ENCODE measurements around the gene PRR30.
A peak's percentile ranks its signal among the peaks of the same experiment; 100 is the strongest.

PRR30 gene

DNA sequence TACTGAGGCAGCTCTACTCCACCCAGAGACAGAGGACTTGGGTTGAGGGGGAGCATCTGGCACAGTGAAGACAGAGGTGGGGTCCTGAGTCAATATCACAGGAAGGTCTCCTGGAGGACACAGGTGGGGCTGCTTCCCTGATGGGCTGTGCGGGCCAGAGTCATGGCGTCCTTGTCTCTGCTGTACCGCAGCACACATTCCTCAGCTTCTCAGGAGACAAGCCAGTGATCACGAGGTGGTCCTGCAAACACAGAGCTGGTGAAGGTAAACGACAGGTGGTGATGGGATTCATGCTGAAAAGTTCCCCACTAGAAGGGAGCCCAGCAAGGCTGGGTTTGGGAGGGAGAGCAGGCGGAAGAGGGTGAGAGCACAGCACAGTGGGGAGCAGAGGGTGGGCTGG, 19.3 kb upstream of the PRR30 start:
- in situ Hi-C loops (cut with MboI; ENCODE audit: low pct_unique_long_range_greater_than_20kb, low sequenced_read_pairs): no loop called here
- DNase-seq: no peak

DNA sequence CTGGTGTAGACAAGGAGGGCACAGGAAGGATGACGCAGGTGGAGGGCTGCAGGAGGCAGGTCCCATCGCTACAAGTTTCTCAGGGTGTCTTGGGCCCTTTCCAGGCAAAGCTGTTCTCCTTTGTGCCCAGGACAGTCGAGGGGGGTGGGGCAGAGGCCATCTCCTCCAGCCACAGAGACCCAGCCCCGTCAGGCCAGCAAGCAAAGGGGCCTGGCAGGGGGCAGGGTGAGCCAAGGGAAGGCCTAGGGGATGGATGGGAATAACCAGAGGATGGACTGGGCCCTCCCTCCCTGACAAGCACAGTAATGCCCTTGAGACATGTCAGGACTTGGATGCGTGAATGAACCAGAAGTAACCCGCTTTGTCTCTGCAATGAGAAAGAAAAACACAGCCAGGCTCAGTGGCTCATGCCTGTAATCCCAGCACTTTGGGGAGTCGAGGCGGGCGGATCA, 15.9 kb upstream of the PRR30 start:
- in situ Hi-C loops (cut with MboI; ENCODE audit: low pct_unique_long_range_greater_than_20kb, low sequenced_read_pairs): no loop called here
- no peak for DNase-seq

DNA sequence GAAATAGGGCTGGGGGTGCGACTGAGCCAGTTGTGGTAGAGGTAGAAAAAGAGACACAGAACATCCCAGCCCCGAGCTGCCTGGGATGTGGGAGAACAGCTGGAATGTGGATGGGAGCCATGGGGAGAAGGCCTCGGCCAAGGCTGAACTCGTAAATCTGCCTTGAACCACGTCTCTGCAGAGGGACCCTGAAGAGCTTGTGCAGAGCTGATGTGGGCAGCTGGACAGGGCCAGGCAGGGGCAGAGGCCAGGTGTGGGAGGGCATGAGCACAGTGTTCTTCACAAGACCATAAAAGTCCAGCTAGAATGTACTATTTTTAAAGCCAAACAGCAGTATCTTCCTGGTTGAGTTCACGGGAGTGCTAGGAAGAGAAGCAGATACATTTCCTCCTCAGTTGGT, 15.3 kb upstream of the PRR30 start:
- DNase-seq: no peak
- in situ Hi-C loops (cut with MboI; ENCODE audit: low pct_unique_long_range_greater_than_20kb, low sequenced_read_pairs): no loop called here

DNA sequence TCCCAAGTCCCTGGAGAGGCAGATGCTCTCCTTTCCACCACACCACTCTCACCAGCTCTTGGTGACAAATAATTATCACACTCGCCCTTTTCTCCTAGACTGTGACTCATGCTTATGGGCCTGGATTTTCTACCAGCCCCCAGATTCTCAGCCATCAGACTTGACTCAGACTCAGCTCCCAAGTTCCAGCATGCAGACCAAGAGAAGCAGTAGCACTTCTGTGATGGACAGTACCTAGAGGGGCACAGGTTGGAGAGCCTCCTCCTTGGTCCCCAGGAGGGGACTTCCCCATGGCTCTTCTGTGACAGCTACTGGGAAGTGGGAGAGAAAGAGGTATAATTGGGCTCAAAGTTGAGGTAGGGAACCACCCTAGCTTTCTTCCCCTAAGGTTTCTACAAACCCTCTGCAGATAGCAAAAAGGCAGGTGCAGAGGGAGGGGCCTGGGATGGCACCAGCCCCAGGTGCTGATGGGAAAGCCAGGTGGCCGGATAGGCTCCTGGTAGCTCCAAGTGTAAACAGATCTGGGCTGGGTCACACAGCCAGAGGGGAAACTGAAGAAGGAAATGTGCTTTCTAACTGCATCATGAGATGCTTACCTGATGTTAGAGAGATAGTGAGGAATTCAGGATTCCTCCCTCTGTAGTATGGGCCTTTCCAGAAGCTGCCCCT, 13.7 kb upstream of the PRR30 start:
- no peak for DNase-seq

DNA sequence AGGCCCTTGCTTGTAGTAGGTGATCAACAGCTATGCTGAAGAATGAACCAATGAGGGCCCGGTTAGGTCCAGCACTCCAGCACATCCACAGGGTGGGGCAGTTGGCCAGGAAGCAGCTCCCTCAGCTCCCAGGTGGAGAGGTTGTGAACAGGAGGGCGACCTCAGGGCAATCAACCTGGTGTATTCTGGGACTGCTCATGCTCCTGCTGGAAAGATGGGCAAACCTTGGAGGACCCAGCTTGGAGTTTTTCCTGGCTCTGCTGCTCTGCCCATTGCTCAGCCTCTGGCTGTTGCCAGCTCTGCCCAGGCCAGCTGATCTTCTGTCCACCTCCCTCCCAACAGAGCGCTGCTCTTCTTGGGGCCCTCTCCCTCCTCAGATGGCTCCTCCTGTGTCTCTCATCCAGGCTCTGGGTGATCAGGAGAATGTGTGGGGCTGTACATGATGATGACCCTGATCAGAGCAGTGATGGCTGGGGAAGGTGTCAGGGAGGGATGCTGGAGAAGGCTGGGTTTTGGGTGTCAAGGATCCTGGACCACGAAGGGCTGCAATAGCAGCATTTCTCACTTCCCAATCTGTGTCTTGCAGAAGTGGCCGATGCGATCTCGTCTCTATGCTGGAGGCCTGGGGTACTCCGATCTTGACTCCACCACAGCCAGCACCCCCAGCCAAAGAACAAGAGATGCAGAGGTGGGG, 13.0 kb upstream of the PRR30 start:
- no peak for DNase-seq
- in situ Hi-C loops (cut with MboI; ENCODE audit: low pct_unique_long_range_greater_than_20kb, low sequenced_read_pairs): no loop called here

More for the DNA sequence above, 13.7 kb upstream of the PRR30 start:
- in situ Hi-C loops (cut with MboI; ENCODE audit: low pct_unique_long_range_greater_than_20kb, low sequenced_read_pairs): no loop called here

DNA sequence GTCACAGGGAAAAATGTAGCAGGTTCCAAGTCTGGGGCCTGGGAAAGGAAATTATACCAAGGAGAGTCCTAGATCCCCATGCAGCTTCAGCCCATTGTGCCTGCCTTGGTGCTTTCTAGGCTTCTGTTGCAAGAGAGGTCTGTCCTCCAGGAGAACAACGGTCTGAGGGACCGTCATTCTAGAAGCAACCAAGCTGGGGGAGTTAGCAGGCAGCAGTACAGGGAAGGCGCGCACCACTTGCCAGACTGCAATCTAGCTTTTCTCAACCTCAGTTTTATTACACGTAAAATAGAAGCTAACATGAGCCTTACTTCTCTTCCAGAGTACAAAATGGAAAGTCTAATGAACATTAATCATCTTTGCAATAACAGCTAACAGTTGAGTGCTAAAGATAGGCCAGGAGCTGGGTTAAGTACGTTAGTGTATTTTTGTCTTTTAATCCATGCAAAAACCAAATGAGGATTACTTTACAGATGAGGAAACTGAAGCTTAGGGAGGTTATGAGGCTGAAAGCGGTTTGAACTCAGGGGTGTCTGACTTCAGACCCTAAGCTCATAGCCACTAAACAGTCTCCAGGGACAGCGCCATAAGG, 11.5 kb upstream of the PRR30 start:
- DNase-seq: no peak
- in situ Hi-C loops (cut with MboI; ENCODE audit: low pct_unique_long_range_greater_than_20kb, low sequenced_read_pairs): no loop called here

DNA sequence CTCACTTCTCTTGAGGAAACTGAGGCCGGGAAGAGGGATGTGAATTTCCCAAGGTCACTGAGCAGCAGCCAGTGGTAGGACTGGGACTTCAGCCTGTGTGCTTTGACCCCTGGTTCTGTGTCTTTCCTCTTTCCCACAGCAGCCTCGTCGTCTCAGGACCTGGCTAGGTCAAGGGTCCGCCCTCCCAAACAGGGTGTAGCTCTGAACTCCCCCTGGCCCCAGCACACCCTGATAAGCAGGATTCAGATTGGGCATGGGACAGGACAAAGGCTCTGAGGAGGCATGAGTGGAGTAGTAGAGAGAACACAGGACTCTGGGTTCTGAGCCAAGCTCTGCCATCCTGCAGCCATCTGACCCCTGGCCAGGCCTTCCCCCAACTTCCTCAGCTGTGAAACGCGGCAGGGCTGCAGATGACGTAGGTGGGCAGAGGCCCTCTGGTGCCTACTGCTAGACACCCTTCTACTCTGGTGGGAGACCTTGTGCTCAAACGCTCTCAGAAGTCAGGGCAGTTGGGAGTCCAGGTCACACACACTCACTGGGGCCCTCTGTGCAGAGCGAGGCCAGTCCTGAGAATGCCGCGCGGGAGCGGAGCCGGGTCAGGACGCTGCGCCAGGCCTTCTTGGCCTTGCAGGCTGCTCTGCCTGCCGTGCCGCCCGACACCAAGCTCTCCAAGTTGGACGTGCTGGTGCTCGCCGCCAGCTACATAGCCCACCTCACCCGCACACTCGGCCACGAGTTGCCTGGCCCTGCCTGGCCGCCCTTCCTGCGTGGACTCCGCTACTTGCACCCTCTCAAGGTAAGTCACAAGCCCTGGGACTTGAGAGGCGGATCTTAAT, 10.6 kb upstream of the PRR30 start:
- in situ Hi-C loops (cut with MboI; ENCODE audit: low pct_unique_long_range_greater_than_20kb, low sequenced_read_pairs): no loop called here

DNA sequence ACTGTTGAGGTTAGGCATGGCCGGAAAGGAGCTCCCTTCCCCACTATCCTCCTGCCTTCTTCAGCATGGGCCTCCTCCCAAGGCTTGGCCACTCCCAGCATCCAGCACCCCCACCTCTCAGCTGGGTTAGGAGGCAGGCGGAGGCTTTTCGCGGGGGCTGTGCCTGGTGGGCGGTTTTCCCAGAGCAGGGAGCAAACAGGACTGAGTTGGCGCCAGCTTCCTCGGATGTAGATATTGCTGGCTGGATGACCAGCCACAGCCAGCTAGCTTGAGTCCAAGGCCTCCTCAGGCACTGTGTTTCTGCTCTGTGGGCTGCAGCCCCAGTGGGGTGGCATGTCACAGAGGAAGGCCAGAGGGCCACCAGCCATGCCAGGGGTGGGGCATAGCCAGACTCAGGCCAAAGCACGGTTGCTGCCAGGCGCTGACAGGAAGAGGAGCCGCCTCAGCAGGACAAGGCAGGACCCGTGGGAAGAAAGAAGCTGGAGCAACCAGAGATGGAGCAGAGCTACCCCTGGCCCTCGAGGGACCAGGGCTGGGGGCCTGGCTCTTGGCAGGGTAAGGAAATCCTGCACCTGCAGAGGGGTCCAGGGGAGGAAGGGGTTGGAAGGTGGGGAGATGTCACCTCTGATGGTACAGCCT, 9.7 kb upstream of the PRR30 start, which contains the start of gene TCF23:
Gene TCF23 (plus strand): TSS at position 204 of the 639 bp plus-strand sequence. CDS start 130 bp downstream, at position 334.
- in situ Hi-C loops (cut with MboI; ENCODE audit: low pct_unique_long_range_greater_than_20kb, low sequenced_read_pairs): no loop called here
- DNase-seq: no peak

More for the DNA sequence above, 10.6 kb upstream of the PRR30 start:
- no peak for DNase-seq

DNA sequence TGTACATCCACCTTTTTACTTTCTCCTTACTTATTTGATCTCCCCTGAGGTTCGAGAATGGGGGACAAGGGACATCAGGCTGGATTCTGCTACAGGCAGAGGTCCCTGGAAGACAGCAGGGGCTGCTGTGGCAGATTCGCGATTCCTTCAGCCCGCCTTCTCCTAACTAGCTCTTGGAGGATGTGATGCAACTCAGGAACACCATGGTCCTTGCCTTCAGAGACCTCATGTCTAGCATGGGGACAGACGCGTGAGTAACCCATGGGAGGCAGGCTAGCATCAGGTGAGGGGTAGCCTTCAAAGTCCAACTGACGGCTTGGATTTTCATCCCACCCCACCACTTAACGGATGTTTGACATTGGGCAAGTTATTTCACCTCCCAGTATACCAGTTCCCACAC, 8.7 kb upstream of the PRR30 start:
- no peak for DNase-seq
- in situ Hi-C loops (cut with MboI; ENCODE audit: low pct_unique_long_range_greater_than_20kb, low sequenced_read_pairs): no loop called here

DNA sequence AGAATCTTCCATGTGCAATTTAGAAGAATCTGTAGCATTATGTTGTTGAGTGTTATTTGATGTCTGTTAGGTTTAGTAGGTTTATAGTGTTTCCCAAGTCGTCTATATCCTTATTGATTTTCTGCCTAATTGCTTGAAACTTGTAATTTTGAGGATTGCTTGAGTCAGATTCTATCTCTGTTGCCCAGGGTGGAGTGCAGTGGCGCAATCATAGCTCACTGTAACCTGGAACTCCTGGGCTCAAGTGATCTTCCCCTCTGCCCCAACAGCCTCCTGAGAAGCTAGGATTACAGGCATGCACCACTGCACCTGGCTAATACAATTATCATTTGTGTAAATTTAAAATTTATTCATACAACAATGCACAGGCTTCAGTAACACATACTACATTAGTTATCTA, 6.5 kb upstream of the PRR30 start:
- DNase-seq: no peak
- in situ Hi-C loops (cut with MboI; ENCODE audit: low pct_unique_long_range_greater_than_20kb, low sequenced_read_pairs): no loop called here

DNA sequence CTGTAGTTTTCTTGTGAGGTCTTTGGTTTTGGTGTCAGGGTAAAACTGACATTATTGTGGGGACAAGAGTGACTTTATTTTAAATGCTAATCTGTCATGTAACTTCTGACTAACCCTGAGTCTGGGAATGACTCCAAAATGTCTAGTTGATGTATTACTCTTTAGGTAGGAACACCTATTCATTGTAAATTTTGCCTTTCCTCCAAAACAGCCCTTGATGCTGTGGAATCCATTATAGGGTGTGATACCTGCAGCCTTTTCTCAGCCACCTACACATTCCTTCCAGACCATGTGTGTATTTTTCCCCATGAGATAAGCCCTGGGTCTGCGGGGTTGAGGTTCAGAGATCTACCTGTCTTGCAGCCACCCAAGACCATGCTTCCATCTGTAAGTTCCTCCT, 4.1 kb upstream of the PRR30 start:
- in situ Hi-C loops (cut with MboI; ENCODE audit: low pct_unique_long_range_greater_than_20kb, low sequenced_read_pairs): no loop called here
- no peak for DNase-seq

DNA sequence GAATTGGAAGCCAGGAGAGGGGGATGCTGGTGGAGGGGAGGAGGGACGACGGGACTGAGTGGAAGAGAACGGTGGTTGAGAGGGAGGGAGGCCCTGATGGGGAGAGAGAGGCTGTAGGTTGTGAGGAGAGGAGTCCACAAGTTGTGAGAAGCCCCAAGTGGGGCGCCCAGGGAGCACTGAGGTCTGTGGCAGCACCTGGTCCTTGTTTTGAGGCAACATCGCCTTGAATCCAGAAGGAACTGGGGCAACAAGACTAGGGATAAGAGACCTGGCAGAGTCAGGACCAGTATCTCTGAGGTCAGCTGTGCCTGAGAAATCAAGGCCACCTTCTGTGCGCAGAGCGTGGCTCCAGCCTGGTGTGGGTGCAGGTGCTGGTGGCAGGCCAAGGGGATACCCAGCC, 1.1 kb downstream of the PRR30 start:
- in situ Hi-C loops (cut with MboI; ENCODE audit: low pct_unique_long_range_greater_than_20kb, low sequenced_read_pairs): no loop called here

DNA sequence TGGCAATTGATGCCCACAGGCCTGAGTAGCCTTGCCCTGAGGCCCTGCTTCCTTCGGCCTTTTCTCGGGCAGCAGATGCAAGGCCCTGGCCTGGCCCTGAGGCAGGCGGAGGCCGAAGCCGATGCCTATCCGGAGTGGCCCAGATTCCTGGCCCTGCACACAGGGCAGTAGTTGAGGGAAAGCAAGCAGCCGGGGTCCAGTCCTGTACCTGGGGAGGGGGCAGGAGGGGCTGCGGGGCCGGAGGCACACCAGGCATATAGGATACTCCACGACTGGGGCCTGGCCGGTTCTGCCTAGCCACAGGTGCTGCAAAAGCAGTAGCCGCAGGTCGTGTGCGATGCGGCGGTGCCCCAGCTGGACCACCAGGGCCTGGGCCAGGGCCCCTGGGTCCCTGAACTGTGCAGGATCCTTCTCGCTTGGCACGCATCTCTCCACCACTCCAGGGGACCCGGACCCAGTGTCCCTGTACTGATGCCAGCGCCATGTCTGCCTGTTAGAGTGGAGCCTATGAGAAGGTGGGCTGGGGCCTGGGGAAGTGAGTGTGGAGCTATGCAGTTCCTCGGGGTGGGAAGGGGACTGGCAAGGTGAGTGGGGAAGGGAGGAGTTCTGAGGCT, 1.8 kb downstream of the PRR30 start:
- no peak for DNase-seq
- in situ Hi-C loops (cut with MboI; ENCODE audit: low pct_unique_long_range_greater_than_20kb, low sequenced_read_pairs): no loop called here

More for the DNA sequence above, 1.1 kb downstream of the PRR30 start:
- DNase-seq: no peak

DNA sequence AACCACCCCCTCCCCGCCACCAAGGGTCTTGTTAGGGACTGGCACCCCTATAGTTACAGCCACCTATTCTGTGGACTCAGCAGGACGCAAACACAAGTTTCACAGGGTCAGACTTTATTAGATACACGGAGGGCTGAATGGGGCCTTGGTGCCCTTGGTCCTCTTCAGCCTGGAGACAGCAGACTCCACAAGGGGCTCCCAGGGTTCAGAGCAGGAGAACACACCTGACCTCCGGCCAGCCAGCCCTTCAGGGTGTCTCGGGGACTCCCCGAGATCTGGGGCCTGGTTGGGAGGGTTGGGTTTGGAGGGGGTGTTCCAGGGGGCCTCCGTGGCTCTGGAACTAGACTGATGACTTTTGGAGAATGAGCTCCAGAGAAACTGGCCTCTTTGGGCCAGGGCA, 2.5 kb downstream of the PRR30 start:
- in situ Hi-C loops (cut with MboI; ENCODE audit: low pct_unique_long_range_greater_than_20kb, low sequenced_read_pairs): no loop called here
- DNase-seq: no peak

DNA sequence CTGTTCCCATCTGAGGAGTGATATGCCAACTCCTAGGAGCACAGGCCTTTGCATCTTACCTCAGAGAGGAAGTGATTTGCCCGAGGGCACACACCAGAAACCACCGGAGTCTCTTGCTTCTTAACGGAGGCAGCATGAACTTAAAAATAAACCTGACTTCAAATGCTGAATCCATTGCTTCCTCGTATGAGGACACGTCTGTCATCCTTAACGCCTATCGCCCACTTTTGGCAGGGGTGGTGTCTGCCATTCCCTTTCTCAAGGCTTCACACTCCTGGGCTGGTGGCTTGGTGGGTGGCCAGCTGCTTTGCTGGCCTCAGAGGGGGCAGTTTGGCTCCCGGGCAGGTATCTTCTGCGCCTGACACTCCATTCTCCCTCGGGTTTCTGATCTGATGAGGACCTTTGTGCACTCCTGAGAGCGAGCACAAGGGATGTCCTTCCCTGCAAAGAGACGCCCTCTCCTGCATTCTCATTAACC, 3.7 kb downstream of the PRR30 start:
- no peak for DNase-seq
- in situ Hi-C loops (cut with MboI; ENCODE audit: low pct_unique_long_range_greater_than_20kb, low sequenced_read_pairs): no loop called here

DNA sequence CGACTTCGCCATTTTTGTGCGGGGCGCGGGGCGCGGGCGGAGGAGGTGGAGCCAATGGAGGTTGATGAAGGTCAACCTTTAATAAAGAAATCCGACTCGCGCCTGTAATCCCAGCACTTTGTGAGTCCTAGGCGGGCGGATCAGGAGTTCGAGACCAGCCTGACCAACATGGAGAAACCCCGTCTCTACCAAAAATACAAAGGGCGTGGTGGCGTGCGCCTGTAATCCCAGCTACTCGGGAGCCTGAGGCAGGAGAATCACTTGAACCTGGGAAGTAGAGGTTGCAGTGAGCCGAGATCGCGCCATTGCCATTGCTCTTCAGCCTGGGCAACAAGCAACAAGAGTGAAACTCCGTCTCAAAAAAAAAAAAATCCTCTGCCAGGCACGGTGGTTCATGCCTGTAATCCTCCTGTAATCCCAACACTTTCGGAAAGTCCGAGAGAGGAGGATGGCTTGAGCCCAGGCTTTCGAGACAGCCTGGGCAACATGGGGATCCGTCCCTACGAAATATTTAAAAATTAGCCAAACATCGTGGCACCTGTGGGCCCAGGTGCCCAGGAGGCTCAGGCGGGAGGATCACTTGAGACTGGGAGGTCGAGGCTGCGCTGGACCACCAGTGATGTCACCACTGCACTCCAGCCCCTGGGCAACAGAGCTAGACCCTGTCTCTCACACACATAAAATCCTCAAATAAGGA, 4.3 kb downstream of the PRR30 start:
- in situ Hi-C loops (cut with MboI; ENCODE audit: low pct_unique_long_range_greater_than_20kb, low sequenced_read_pairs): no loop called here
- DNase-seq: no peak

DNA sequence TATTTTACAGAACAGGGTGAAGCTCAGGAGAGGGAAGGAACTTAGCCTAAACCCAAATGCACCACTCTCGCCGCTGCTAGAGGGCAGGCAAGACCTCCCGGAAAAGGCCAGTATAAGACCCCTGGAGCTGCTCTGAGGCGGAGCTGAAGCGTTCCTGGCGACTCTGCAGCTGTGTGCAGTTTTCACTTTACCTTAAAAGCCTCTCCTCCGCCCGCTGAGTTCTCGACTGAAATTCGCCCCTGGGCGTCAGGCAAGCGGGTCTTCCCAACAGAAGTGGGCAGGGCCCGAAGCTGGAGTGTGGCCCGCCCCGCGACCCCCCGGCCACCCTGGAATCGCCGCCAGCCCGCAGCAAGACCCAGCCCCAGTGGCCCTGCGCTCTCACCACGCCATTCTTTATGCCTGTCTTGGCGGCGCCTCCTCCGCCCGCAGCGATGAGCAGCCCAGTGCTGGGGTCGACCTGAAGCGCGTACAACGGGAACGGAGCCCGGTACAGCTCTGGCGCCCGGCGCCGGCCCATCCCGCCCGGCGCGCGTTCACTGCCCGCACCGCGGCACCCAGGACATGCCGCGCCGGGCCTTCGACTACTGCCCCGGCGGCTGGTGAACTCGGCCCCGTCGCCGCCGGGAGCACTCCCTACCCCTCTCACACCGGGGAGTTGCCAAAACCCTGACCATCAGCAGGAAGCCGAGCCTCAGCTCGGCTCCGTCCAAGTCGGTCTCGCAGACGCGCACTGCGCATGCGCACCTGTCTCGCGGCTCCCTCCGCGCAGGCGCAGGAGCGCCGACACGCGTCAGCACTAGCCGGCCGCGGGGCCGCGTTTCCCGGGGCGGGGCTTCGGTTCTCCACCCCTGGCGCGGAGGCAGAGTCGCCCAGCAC, 5.1 kb downstream of the PRR30 start, which contains the start of gene PREB:
Gene PREB (minus strand): TSS at position 732 of the 876 bp plus-strand sequence. CDS start 215 bp downstream, at position 517.
- DNase-seq: peak; percentile 94
- in situ Hi-C loops (cut with MboI; ENCODE audit: low pct_unique_long_range_greater_than_20kb, low sequenced_read_pairs): no loop called here
